GM18951 (cell line): ENCODE measurements around the gene NLRP12.
A peak's percentile ranks its signal among the peaks of the same experiment; 100 is the strongest.
"Not testable (repeated sequence)": the region's sequence is repeated elsewhere in the genome, so short reads cannot be mapped to it uniquely, and the experiment has no call there.

Experiments used
- POLR2A ChIP-seq: IDR thresholded peaks from 4 replicates; pipeline ENCODE4 v1.6.1; 2011; ENCODE audit warnings: mild to moderate bottlenecking; ENCODE audit not compliant: insufficient read length, insufficient read depth; ENCODE audit errors: extremely low read depth
- in situ Hi-C: fragments of 300-500 bp; cut with MboI; formaldehyde crosslinking; loops from one replicate; pipeline ENCODE4 v1.12.0; 2022; ENCODE audit warnings: low sequenced_read_pairs, mixed read lengths, inconsistent platforms; ENCODE audit not compliant: unreplicated experiment

NLRP12 gene, protein sequence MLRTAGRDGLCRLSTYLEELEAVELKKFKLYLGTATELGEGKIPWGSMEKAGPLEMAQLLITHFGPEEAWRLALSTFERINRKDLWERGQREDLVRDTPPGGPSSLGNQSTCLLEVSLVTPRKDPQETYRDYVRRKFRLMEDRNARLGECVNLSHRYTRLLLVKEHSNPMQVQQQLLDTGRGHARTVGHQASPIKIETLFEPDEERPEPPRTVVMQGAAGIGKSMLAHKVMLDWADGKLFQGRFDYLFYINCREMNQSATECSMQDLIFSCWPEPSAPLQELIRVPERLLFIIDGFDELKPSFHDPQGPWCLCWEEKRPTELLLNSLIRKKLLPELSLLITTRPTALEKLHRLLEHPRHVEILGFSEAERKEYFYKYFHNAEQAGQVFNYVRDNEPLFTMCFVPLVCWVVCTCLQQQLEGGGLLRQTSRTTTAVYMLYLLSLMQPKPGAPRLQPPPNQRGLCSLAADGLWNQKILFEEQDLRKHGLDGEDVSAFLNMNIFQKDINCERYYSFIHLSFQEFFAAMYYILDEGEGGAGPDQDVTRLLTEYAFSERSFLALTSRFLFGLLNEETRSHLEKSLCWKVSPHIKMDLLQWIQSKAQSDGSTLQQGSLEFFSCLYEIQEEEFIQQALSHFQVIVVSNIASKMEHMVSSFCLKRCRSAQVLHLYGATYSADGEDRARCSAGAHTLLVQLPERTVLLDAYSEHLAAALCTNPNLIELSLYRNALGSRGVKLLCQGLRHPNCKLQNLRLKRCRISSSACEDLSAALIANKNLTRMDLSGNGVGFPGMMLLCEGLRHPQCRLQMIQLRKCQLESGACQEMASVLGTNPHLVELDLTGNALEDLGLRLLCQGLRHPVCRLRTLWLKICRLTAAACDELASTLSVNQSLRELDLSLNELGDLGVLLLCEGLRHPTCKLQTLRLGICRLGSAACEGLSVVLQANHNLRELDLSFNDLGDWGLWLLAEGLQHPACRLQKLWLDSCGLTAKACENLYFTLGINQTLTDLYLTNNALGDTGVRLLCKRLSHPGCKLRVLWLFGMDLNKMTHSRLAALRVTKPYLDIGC

DNA sequence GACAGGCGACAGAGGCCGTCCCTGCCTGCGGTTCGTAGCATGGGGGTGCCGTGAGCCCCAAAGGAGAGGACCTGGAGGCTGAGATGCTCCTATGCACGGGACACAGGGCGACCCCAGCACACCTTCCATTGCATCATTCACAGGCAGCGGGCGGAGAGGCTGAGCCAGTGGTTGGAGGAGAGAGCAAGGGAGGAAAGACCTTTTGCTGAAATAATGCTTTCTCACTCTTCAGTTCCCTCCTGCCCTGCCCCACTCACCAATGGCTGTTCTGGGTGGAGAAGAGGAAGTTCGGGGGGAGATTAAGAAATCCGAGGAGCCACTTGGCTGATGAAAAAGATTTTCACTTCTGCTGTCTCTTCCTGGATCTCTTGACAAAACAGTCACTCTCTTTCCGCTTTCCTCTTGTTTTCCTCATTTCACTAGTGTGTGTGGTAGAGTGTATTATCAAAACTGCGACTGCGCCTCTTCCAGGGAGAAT, at the start of gene NLRP12:
Gene NLRP12 (minus strand): TSS at position 181 of the 478 bp plus-strand sequence. CDS start 140 bp downstream, at position 41.
- TF ChIP-seq POLR2A = no peak
- in situ Hi-C loops = no loop called here

DNA sequence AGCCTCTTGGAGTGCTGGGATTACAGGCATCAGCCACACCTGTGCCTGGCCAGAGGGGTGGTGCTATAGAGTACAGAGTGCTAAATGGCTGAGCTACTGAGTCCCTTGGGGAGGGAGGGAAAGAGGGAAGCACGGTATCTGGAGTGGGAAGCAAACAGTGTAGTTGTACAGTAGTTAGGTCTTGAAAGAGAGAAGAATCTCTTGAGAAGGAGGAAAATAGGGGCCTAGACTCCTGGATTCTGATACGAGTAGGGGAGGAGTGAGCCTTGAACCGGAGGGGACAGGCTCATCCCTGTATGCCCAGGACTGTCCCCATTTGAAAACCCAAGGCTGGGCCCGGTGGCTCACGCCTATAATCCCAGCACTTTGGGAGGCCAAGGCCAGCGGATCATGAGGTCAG, 48.6 kb upstream of the NLRP12 start:
- TF ChIP-seq POLR2A = no peak
- in situ Hi-C loops = no loop called here

DNA sequence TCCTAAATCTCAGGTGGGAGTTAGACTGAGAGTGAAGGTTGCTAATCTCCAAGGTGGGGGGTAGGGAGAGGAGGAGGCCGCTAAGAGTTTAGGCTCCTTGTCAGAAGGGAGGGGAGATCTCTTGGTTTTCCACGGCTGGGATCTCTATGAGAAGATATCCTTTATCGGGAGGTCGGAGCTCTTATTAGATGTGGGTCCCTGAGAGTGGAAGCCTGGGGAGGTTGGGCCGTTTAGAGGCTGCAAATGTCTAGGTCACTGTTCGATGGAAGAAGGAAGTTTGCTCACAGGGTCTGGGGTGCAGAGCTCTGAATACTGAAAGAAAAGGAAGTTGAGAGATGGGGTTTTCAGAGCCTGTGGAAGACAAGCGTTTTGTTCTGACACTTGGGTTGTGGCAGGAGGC, 47.3 kb upstream of the NLRP12 start:
- no peak for TF ChIP-seq POLR2A
- in situ Hi-C loops = no loop called here

DNA sequence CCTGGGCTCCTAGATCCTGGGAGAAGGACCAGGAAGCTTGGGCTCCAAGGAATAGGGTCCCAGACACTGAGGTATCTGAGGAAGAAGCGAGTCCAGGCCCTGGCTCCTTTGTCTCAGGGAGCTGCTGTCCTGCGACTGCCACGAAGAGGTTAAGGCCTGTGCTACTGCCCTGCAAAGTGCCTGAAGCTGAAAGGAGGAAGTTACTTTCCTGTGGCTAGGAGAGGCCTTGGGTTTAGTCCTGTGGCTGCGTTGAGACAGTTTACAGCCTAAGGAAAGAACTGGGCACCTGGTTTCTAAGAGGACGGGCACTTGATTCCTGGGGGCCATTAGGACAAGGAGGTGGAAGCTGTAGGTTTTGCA, 46.4 kb upstream of the NLRP12 start:
- TF ChIP-seq POLR2A = no peak

DNA sequence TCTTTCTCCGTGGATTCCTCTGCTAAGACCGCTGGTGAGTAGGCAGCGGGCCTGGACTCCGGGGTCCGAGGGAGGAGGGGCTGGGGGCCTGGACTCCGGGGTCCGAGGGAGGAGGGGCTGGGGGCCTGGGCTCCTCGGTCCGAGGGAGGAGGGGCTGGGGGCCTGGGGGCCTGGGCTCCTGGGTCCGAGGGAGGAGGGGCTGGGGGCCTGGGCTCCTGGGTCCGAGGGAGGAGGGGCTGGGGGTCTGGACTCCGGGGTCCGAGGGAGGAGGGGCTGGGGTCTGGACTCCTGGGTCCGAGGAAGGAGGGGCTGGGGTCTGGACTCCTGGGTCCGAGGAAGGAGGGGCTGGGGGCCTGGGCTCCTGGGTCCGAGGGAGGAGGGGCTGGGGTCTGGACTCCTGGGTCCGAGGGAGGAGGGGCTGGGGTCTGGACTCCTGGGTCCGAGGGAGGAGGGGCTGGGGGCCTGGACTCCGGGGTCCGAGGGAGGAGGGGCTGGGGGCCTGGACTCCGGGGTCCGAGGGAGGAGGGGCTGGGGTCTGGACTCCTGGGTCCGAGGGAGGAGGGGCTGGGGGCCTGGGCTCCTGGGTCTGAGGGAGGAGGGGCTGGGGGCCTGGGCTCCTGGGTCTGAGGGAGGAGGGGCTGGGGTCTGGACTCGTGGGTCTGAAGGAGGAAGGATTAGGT, 45.8 kb upstream of the NLRP12 start:
- in situ Hi-C loops = not testable (repeated sequence)

More for the DNA sequence above, 46.4 kb upstream of the NLRP12 start:
- in situ Hi-C loops = no loop called here

DNA sequence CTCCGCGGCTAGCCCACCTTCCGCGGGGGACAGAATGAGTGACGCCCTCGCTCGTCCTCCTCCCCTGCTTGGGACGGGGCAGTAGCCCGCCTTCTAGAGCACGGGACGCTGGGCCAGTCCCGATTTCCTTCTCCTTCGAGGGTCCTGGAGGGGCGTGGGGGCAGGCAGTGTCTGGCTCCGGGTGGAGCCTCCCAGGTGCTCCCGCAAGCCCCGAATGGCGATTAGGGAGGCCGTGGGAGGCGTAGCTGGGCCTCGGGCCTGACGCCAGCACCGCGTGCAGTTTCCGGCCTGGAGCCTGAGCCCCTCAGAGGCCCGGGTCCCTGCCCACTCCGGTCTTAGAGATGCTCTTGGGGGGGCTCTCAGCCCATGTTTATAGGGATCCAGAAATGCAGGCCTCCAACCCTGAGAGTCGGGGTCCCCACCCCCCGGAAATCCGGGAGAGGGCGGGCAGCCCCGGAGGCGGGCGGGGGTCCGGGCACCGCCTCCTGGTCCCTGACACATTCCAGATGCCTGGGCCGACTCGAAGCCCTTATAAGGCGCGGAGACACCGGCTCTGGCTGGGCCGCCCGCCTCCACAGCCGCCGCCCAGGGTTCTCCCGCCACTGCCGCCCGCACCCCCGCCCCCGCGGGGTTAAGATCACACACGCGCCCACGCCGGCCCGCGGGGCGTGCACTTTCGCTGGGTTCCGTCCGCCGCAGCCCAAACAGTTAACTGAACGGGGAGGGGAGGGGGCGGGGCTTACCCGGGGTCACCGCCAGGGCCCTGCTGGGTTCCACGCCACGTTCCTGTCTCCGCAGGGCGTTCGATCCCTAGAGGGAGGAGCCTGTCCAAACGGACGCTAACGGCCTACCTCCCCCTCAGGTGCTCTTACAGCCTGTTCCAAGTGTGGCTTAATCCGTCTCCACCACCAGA, 45.0 kb upstream of the NLRP12 start:
- no peak for TF ChIP-seq POLR2A
- in situ Hi-C loops = no loop called here

DNA sequence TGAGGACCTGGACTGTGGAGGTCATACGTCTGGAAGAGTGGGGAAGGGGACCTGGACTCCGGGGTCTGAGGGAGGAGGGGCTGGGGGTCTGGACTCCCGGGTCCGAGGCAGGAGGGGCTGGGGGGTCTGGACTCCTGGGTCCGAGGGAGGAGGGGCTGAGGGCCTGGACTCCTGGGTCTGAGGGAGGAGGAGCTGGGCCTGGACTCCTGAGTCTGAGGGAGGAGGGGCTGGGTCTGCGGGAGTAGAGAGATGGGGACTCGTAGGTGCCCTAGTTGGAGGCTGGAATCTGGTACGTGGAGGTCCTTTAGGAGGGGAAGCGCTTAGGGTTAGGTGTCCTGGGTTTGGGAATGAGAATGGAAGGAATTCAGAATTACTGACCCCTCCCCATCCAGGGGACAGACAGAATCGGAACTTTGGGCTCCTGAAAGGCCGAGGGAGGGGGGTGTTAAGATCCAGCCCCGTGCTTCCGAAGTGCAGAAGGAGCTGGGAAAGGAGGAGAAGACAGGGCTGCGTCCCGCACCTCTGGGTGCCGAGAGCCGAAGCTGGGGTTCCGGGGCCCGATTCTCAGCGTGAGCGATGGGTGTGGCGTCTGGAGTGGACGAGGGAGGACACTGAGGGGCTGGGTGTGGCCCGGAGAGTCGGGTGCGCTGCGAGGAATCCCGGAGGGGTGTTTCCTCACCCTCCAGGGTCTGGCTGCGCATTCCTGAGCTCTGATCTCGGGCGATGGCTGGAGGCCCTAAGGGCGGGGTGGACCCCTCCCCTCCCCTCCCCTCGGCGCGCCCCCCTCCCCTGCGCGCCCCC, 44.2 kb upstream of the NLRP12 start:
- in situ Hi-C loops = no loop called here
- TF ChIP-seq POLR2A = no peak

DNA sequence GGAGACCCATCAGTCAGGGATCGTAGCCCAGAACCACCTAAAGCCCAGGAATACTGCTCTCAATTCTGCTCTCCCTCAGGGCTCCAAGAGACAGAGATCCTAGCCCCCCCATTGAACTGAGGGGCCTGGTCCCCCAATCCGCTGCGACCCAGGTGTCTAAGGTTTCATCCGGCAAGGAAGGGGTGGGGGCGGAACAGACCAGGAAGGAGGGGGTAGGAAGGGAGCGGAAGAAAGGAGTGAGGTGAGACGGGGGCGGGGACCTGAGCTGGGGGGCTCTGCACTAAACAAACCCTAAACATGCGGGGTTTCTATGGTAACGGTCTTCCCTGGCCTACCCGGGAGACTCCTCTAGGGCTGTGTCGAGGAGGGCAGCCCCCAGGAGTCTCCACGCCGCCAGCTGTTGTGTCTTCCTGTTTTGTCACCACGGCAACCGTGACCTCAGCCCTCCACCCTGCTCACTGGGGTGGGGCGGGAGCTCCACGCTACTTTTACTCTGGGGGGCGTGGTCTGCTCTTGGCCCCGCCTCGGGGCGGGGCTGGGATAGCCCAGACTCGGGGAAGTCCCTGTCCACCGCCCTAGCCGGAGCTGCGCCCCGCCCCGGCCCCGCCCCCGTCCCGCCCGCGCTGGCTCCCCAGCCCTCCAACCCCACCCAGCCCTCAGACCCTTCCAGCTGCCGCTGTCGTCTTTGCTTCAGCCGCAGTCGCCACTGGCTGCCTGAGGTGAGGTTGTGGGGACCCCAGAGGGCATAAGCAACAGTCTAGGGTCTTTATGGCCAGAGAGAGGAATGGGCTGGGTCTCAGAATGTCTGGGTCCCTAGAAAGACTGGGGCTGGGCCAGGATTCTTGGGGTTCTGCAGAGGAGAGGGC, 43.3 kb upstream of the NLRP12 start, which contains the start of gene MYADM:
Gene MYADM (plus strand): TSS at position 659 of the 866 bp plus-strand sequence. CDS start 5,647 bp downstream, outside the sequence.
- in situ Hi-C loops = no loop called here
- peak; percentile 59 for TF ChIP-seq POLR2A

DNA sequence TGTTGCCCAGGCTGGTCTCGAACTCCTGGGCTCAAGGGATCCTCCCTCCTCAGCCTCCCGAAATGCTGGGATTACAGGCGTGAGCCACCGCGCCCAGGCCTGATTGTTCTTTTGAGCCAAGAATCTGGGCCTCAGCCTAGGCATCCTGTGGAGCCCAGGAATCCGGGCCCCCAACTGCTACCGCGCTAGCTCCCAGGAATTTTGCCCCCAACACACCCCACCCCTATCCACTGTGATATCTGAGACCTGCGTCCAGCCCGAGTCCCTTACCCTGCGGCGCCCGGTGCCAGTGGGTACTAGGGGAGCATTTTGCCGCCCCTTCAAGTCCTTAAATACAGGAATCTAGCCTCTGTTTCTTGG, 42.7 kb upstream of the NLRP12 start:
- in situ Hi-C loops = no loop called here
- TF ChIP-seq POLR2A = no peak
